Measurements from ENCODE around the gene DELE1.

DELE1 gene

DNA sequence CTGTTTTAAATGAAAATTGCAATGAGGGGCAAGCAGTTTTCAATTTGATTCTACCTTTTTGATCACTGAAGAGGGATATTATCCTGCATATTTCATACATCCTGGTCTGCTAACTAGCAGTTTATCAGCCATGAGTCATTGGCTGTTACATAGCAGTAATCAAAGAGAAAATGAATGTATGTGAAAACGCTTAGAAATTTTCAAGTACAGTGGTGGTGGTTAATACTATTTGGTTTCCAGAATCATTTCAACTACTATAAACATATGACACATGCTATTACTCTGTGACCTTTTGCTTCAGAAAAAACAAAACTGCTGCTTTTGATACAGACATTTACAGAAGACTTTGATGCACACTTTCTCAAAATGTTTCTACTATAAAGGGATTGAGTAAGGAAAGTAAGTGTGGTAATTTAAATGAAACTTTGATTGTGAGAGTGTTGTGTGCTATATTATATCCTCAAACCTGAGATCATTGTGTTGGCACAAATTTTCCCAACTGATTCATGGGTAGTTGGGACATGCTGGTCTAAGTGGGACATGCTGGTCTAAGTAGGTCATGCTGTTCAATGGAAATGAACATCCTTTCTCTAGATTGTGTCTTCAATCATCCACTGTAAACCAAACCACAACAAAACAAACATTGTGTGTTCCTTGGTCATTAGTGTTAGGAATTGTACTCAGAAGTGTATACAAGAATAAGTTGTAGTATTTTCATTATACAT lies 50.4 kb downstream of the DELE1 start:
- H3K9ac ChIP-seq (ENCODE audit: low read depth, low read length): no peak overlapping the region
- H3K9me3 ChIP-seq (ENCODE audit: insufficient read depth, low read depth, low read length): no peaks in the 10 kb centered on the region
- peaks cover 11% of the 10 kb centered on the region for H3K4me1 ChIP-seq (ENCODE audit: insufficient read depth, low read length)
- H3K27ac ChIP-seq (ENCODE audit: low read depth, low read length): no peak overlapping the region
- peaks cover 60% of the 10 kb centered on the region for H3K36me3 ChIP-seq (ENCODE audit: insufficient read depth, low read length)
- WGBS: 100% methylated on average over 1 of the region's 1 CpG
- H3K4me3 ChIP-seq (ENCODE audit: low read length): no peak overlapping the region
- no peaks in the 10 kb centered on the region for H3K27me3 ChIP-seq (ENCODE audit: insufficient read depth, low read length)

- WGBS: 95% methylated on average over 6 of the region's 6 CpGs
- H3K27me3 ChIP-seq (ENCODE audit: insufficient read depth, low read length): no peaks in the 10 kb centered on the region
- no peaks in the 10 kb centered on the region for H3K4me1 ChIP-seq (ENCODE audit: insufficient read depth, low read length)
- no peaks in the 10 kb centered on the region for H3K9me3 ChIP-seq (ENCODE audit: insufficient read depth, low read depth, low read length)
- H3K27ac ChIP-seq (ENCODE audit: low read depth, low read length): no peak overlapping the region
- H3K36me3 ChIP-seq (ENCODE audit: insufficient read depth, low read length): peaks cover 76% of the 10 kb centered on the region
- H3K4me3 ChIP-seq (ENCODE audit: low read length): no peak overlapping the region
- H3K9ac ChIP-seq (ENCODE audit: low read depth, low read length): no peak overlapping the region
Observed at GRCh38 chr5:141976176-141976575, 52.5 kb downstream of the DELE1 start.

GRCh38 chr5:141978389-141978788 lies 54.7 kb downstream of the DELE1 start:
- Histone ChIP-seq H3K9ac (ENCODE audit: low read depth, low read length) (no peak overlapping the region), H3K9me3 (ENCODE audit: insufficient read depth, low read depth, low read length) (no peaks in the 10 kb centered on the region), H3K36me3 (ENCODE audit: insufficient read depth, low read length) (peaks cover 91% of the 10 kb centered on the region), H3K4me1 (ENCODE audit: insufficient read depth, low read length) (no peaks in the 10 kb centered on the region), H3K27ac (ENCODE audit: low read depth, low read length) (no peak overlapping the region), H3K27me3 (ENCODE audit: insufficient read depth, low read length) (no peaks in the 10 kb centered on the region), H3K4me3 (ENCODE audit: low read length) (no peak overlapping the region)

DNA sequence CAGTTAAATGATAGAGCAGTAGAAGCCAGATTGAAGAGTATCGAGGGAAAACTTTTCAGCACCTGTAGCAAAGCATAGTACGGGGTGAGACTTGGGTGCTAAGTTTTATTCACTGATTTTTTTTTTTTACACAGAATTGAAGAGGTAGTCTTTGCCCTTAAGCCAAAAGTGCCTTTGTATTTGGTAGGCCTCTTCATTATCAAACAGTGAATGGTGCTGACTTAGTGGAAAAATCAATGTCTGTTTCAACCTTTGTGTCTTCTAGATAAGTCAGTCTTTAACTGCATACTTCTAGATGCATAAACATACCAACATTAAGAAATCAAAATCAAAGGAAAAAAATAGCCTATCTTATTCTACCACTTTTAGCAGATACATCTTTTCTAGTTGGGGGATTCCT lies 59.0 kb downstream of the DELE1 start:
- no peak overlapping the region for H3K4me3 ChIP-seq (ENCODE audit: low read length)
- H3K27ac ChIP-seq (ENCODE audit: low read depth, low read length): no peak overlapping the region
- 56% methylated on average over 2 of the region's 2 CpGs for WGBS
- H3K27me3 ChIP-seq (ENCODE audit: insufficient read depth, low read length): no peaks in the 10 kb centered on the region
- H3K9ac ChIP-seq (ENCODE audit: low read depth, low read length): no peak overlapping the region
- H3K36me3 ChIP-seq (ENCODE audit: insufficient read depth, low read length): peaks cover 94% of the 10 kb centered on the region
- no peaks in the 10 kb centered on the region for H3K9me3 ChIP-seq (ENCODE audit: insufficient read depth, low read depth, low read length)
- no peaks in the 10 kb centered on the region for H3K4me1 ChIP-seq (ENCODE audit: insufficient read depth, low read length)

- H3K9me3 ChIP-seq (ENCODE audit: insufficient read depth, low read depth, low read length): no peaks in the 10 kb centered on the region
- H3K4me3 ChIP-seq (ENCODE audit: low read length): no peak overlapping the region
- no peaks in the 10 kb centered on the region for H3K4me1 ChIP-seq (ENCODE audit: insufficient read depth, low read length)
- no peak overlapping the region for H3K9ac ChIP-seq (ENCODE audit: low read depth, low read length)
- H3K36me3 ChIP-seq (ENCODE audit: insufficient read depth, low read length): peaks cover 83% of the 10 kb centered on the region
- H3K27ac ChIP-seq (ENCODE audit: low read depth, low read length): no peak overlapping the region
- no peaks in the 10 kb centered on the region for H3K27me3 ChIP-seq (ENCODE audit: insufficient read depth, low read length)
Observed at GRCh38 chr5:141986072-141986471, 62.4 kb downstream of the DELE1 start.

GRCh38 chr5:141989720-141990119 lies 66.0 kb downstream of the DELE1 start:
- Histone ChIP-seq H3K36me3 (ENCODE audit: insufficient read depth, low read length) (peaks cover 60% of the 10 kb centered on the region), H3K27me3 (ENCODE audit: insufficient read depth, low read length) (no peaks in the 10 kb centered on the region), H3K27ac (ENCODE audit: low read depth, low read length) (no peak overlapping the region), H3K4me3 (ENCODE audit: low read length) (no peak overlapping the region), H3K4me1 (ENCODE audit: insufficient read depth, low read length) (no peaks in the 10 kb centered on the region), H3K9me3 (ENCODE audit: insufficient read depth, low read depth, low read length) (no peaks in the 10 kb centered on the region), H3K9ac (ENCODE audit: low read depth, low read length) (no peak overlapping the region)
- WGBS: no CpG with 5 or more reads among the region's 1 CpG
